ENCODE data around the gene UPK1B.

UPK1B gene

DNA sequence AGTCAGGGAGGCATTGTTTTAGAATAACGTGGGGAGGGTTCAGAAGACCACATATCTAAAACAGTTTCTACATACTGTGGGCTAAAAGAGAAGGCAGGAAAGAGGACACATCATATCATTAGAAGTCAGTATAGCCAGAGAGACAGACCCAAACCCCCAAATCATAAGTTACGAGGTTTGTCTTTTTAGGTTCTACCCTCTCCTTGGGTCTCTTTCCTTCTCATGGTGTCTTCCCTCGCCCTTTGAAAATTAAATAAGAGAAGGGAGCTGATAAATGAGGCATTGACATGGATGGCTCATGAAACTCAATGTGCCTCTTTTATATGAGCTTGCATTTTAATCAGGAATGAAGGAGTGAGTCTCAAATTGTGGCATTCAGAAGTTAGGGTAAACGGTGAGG lies 3.4 kb downstream of the UPK1B start:
- TF ChIP-seq, protein P1, sequence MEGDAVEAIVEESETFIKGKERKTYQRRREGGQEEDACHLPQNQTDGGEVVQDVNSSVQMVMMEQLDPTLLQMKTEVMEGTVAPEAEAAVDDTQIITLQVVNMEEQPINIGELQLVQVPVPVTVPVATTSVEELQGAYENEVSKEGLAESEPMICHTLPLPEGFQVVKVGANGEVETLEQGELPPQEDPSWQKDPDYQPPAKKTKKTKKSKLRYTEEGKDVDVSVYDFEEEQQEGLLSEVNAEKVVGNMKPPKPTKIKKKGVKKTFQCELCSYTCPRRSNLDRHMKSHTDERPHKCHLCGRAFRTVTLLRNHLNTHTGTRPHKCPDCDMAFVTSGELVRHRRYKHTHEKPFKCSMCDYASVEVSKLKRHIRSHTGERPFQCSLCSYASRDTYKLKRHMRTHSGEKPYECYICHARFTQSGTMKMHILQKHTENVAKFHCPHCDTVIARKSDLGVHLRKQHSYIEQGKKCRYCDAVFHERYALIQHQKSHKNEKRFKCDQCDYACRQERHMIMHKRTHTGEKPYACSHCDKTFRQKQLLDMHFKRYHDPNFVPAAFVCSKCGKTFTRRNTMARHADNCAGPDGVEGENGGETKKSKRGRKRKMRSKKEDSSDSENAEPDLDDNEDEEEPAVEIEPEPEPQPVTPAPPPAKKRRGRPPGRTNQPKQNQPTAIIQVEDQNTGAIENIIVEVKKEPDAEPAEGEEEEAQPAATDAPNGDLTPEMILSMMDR (IDR thresholded peaks at IDR 0.05; ENCODE audit: low read depth, low read length, missing control alignments), result no peak
- H3K4me3 ChIP-seq (ENCODE audit: low read depth, low read length), result no peak overlapping the region
- no peak for DNase-seq (ENCODE audit: low read depth)

DNA sequence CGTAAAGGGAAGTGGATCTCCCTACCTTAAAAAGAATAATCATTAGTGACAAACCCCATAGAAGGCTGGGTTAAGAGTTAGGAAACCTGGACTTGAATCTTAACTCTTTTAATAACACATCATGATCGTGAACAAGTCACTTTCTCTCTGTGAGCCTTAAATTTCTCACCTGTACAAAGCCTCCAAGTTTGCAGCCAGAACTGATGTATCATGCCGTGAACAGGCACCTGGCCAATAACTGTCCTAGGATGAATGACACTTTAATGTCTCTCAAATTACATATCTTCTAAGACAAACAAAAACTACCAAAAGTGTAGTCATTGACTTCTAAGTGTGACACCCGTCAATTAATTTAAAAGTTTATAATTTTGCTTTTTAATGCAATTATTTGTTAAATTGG lies 3.9 kb downstream of the UPK1B start:
- no peak overlapping the region for H3K4me3 ChIP-seq (ENCODE audit: low read depth, low read length)
- DNase-seq (ENCODE audit: low read depth), result no peak

GRCh38 chr3:119181765-119182164 lies 8.4 kb downstream of the UPK1B start:
- DNase-seq (ENCODE audit: low read depth), result no peak
- no peak overlapping the region for H3K4me3 ChIP-seq (ENCODE audit: low read depth, low read length)
- TF ChIP-seq, protein P1 (IDR thresholded peaks at IDR 0.05; ENCODE audit: low read depth, low read length, missing control alignments), result no peak

More for the DNA sequence above, 3.9 kb downstream of the UPK1B start:
- TF ChIP-seq, protein P1 (IDR thresholded peaks at IDR 0.05; ENCODE audit: low read depth, low read length, missing control alignments), result no peak

- no peak for DNase-seq (ENCODE audit: low read depth)
- TF ChIP-seq, protein P1 (IDR thresholded peaks at IDR 0.05; ENCODE audit: low read depth, low read length, missing control alignments), result no peak
- no peak overlapping the region for H3K4me3 ChIP-seq (ENCODE audit: low read depth, low read length)
These were observed 10.7 kb downstream of the UPK1B start for GRCh38 chr3:119184111-119184510.

- TF ChIP-seq, protein P1 (IDR thresholded peaks at IDR 0.05; ENCODE audit: low read depth, low read length, missing control alignments), result no peak
- DNase-seq (ENCODE audit: low read depth), result no peak
- no peak overlapping the region for H3K4me3 ChIP-seq (ENCODE audit: low read depth, low read length)
These were observed 11.6 kb downstream of the UPK1B start for GRCh38 chr3:119184796-119185570.

DNA sequence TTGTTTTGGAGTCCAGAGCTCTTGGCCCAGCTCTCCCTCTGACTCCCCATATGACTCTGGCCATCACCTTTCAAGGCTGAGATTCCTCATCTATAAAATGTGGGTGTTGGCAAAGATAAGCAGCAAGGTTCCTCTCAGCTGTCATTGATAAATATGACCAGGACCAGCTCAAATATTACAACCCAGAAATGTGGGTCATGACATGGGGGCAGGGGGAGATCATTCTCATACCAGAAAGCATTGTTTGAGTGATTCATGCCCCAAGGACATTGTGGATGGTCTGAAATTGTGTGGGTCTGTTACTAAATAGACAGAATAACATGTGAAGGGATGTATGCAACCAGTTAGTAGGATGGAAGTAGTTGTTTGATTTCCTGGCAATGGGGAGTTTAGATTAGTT lies 13.9 kb downstream of the UPK1B start:
- TF ChIP-seq, protein P1 (IDR thresholded peaks at IDR 0.05; ENCODE audit: low read depth, low read length, missing control alignments), result no peak
- H3K4me3 ChIP-seq (ENCODE audit: low read depth, low read length), result no peak overlapping the region

GRCh38 chr3:119191800-119192199 lies 18.4 kb downstream of the UPK1B start:
- no peak for DNase-seq (ENCODE audit: low read depth)
- TF ChIP-seq, protein P1 (IDR thresholded peaks at IDR 0.05; ENCODE audit: low read depth, low read length, missing control alignments), result no peak
- H3K4me3 ChIP-seq (ENCODE audit: low read depth, low read length), result no peak overlapping the region

More for the DNA sequence above, 13.9 kb downstream of the UPK1B start:
- DNase-seq (ENCODE audit: low read depth), result no peak
